ENCODE results near the gene ATG101. TPM values are rescaled to one million over a fixed set of nuclear protein-coding genes. Genes with fewer than 3 reads are reported as not detected.
A peak's percentile ranks its signal among the peaks of the same experiment; 100 is the strongest.

ATG101 gene
- total and polyA plus RNA-seq, 8 donors: 7.6 to 105 (median 37.2) TPM

- WGBS, 5 donors: 77 to 83% (median 78%) methylated on average over 10 of the region's 10 CpGs
- Histone ChIP-seq H3K9me3 (no peaks in the 10 kb centered on the region), H3K36me3 (no peaks in the 10 kb centered on the region), H3K27me3 (peaks cover 0 to 39% (median 0%) of the 10 kb centered on the region in 3 donors), H3K27ac (no peak overlapping the region), H3K4me3 (no peak overlapping the region), H3K4me1 (peaks cover 0 to 15% (median 5%) of the 10 kb centered on the region in 4 donors)
- DNase-seq: no peak
- TF ChIP-seq CTCF (IDR thresholded peaks at IDR 0.05) (no peak), POLR2A (IDR thresholded peaks at IDR 0.05) (no peak), EP300 (IDR thresholded peaks at IDR 0.05) (no peak), POLR2AphosphoS5 (IDR thresholded peaks at IDR 0.05) (no peak)
- intact Hi-C loops (cut with DNase I; ENCODE audit: low total_unique reads): no loop called here
Measured at GRCh38 chr12:52090291-52090690, 20.5 kb downstream of the ATG101 start.

- peaks cover 0 to 15% (median 5%) of the 10 kb centered on the region in 4 donors for H3K4me1 ChIP-seq
- H3K4me3 ChIP-seq: no peak overlapping the region
- H3K9me3 ChIP-seq: no peaks in the 10 kb centered on the region
- no peak overlapping the region for H3K27ac ChIP-seq
- intact Hi-C loops (cut with DNase I; ENCODE audit: low total_unique reads): no loop called here
- TF ChIP-seq CTCF (IDR thresholded peaks at IDR 0.05) (no peak), POLR2AphosphoS5 (IDR thresholded peaks at IDR 0.05) (no peak), POLR2A (IDR thresholded peaks at IDR 0.05) (no peak), EP300 (IDR thresholded peaks at IDR 0.05) (no peak)
- peaks cover 0 to 39% (median 0%) of the 10 kb centered on the region in 3 donors for H3K27me3 ChIP-seq
- WGBS, 5 donors: 29 to 66% (median 37%) methylated on average over 3 of the region's 3 CpGs
- H3K36me3 ChIP-seq: no peaks in the 10 kb centered on the region
- no peak for DNase-seq
Measured at GRCh38 chr12:52091061-52091460, 21.3 kb downstream of the ATG101 start.

- intact Hi-C loops (cut with DNase I; ENCODE audit: low total_unique reads): no loop called here
- peak in 1 of 2 donors; percentile 45 for DNase-seq
- Histone ChIP-seq H3K4me3 (no peak overlapping the region), H3K27me3 (peaks cover 0 to 39% (median 0%) of the 10 kb centered on the region in 3 donors), H3K9me3 (no peaks in the 10 kb centered on the region), H3K4me1 (peaks cover 0 to 15% (median 5%) of the 10 kb centered on the region in 4 donors), H3K27ac (peak overlapping the region in 1 of 5 donors; percentile 3), H3K36me3 (no peaks in the 10 kb centered on the region)
- 38 to 67% (median 43%) methylated on average over 8 of the region's 8 CpGs for WGBS, 5 donors
- TF ChIP-seq CTCF (IDR thresholded peaks at IDR 0.05) (no peak), EP300 (IDR thresholded peaks at IDR 0.05) (no peak), POLR2A (IDR thresholded peaks at IDR 0.05) (no peak), POLR2AphosphoS5 (IDR thresholded peaks at IDR 0.05) (no peak)
Measured at GRCh38 chr12:52091869-52092268, 22.1 kb downstream of the ATG101 start.

GRCh38 chr12:52093346-52093745 lies 23.6 kb downstream of the ATG101 start:
- no peaks in the 10 kb centered on the region for H3K36me3 ChIP-seq
- DNase-seq: peak in 1 of 2 donors; percentile 86
- H3K27me3 ChIP-seq: peaks cover 0 to 34% (median 0%) of the 10 kb centered on the region in 3 donors
- intact Hi-C loops (cut with DNase I; ENCODE audit: low total_unique reads): no loop called here
- no peak overlapping the region for H3K4me3 ChIP-seq
- no peaks in the 10 kb centered on the region for H3K9me3 ChIP-seq
- TF ChIP-seq POLR2AphosphoS5 (IDR thresholded peaks at IDR 0.05): no peak
- no peak for TF ChIP-seq POLR2A (IDR thresholded peaks at IDR 0.05)
- no peak for TF ChIP-seq CTCF (IDR thresholded peaks at IDR 0.05)
- TF ChIP-seq EP300 (IDR thresholded peaks at IDR 0.05): no peak
- peaks cover 0 to 15% (median 5%) of the 10 kb centered on the region in 4 donors for H3K4me1 ChIP-seq
- H3K27ac ChIP-seq: peak overlapping the region; percentile 54 to 66 (median 59)
- 25 to 46% (median 38%) methylated on average over 7 of the region's 7 CpGs for WGBS, 5 donors
